IPS-18a (cell line): Measurements from ENCODE around the gene CHD9.
"Not testable (repeated sequence)": the region's sequence is repeated elsewhere in the genome, so short reads cannot be mapped to it uniquely, and the experiment has no call there.

ENCODE experiments used
- H3K27ac ChIP-seq: one replicate; pipeline ENCODE4 v1.5.1; 2013; ENCODE audit warnings: low read length
- H3K27me3 ChIP-seq: one replicate; pipeline ENCODE4 v1.6.1; 2013; ENCODE audit warnings: mild to moderate bottlenecking, low read length; ENCODE audit not compliant: control insufficient read depth, insufficient read depth
- H3K36me3 ChIP-seq: one replicate; pipeline ENCODE4 v1.6.1; 2013; ENCODE audit warnings: low read depth, low read length; ENCODE audit not compliant: control insufficient read depth
- H3K4me1 ChIP-seq: one replicate; pipeline ENCODE4 v1.6.1; 2013; ENCODE audit warnings: low read depth, low read length; ENCODE audit not compliant: control insufficient read depth
- H3K4me3 ChIP-seq: one replicate; pipeline ENCODE4 v1.5.1; 2013; ENCODE audit warnings: low read length
- H3K9ac ChIP-seq: one replicate; pipeline ENCODE4 v1.6.1; 2013; ENCODE audit warnings: mild to moderate bottlenecking, low read length, moderate library complexity
- H3K9me3 ChIP-seq: one replicate; pipeline ENCODE4 v1.6.1; 2013; ENCODE audit warnings: low read depth, low read length; ENCODE audit not compliant: control insufficient read depth

The CHD9 gene

DNA sequence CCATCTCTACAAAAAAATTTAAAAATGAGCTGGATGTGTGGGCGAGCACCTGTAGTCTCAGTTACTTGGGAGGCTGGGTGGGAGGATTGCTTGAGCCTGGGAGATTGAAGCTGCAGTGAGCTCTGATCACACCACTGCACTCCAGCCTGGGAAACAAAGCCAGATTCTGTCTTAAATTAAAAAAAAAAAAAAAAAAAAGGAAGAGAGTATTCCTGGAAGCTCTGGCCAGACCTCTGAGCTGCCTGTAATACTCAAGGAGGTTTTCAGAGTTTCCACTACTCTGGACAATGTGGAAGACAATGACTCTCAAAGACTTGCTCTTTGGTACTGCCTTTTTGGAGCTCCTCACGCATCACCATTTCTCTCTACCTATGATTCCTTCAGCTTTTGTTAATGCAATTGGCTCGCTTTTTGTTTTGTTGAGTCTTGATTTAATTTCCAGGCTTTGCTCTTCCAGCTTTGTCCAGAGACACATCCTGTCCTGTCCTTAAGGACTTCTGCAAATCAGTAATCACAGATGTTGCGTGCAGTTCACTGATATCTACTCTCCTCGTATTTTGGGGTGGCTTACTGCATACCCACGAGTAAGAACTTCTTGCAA is 10.8 kb downstream of the CHD9 start:
- no peaks in the 10 kb centered on the region for H3K36me3 ChIP-seq
- H3K27ac ChIP-seq = no peak overlapping the region
- H3K27me3 ChIP-seq = no peaks in the 10 kb centered on the region
- H3K9me3 ChIP-seq = no peaks in the 10 kb centered on the region
- no peak overlapping the region for H3K9ac ChIP-seq
- H3K4me1 ChIP-seq = peaks cover 7% of the 10 kb centered on the region
- no peak overlapping the region for H3K4me3 ChIP-seq

DNA sequence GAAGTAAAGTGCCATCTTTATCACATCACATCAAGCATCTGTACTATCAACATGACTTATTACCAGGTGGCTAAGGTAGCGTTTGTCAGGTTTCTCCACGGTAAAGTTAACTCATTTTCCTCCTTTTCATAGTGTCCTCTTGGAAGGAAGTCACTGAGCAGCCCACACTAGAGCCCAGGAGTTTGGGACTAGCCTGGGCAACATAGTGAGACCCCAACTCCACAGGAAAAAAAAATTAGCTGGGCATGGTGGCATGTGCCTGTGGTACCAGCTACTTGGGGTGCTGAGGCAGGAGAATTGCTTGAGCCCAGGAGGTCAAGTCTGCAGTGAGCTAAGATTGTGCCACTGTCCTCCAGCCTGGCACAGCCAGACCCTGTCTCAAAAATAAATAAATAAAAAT is 12.9 kb downstream of the CHD9 start:
- no peaks in the 10 kb centered on the region for H3K36me3 ChIP-seq
- no peak overlapping the region for H3K9ac ChIP-seq
- H3K4me3 ChIP-seq = no peak overlapping the region
- H3K9me3 ChIP-seq = no peaks in the 10 kb centered on the region
- no peak overlapping the region for H3K27ac ChIP-seq
- no peaks in the 10 kb centered on the region for H3K27me3 ChIP-seq
- H3K4me1 ChIP-seq = peaks cover 14% of the 10 kb centered on the region

DNA sequence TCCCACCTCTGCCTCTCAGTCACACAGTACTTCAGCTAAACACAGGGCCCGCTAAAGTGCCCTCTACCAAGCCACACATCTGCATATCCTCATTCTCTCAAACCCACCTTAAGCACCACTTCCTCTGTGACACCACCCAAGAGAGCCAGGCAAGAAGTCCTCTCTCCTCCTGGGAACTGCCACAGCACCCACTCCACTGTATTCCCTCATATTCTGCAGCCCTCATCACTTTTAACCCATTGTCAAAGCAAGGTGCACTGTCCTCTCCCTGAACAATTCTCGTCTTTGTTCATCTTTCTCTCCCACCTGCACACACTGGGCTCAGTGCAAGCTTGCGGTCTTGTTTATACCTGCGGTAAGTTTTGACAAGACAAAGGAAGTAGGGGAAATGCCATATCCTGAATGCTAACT is 13.6 kb downstream of the CHD9 start:
- H3K4me3 ChIP-seq = no peak overlapping the region
- no peaks in the 10 kb centered on the region for H3K27me3 ChIP-seq
- H3K9me3 ChIP-seq = peaks cover 6% of the 10 kb centered on the region
- H3K9ac ChIP-seq = no peak overlapping the region
- H3K27ac ChIP-seq = no peak overlapping the region
- H3K4me1 ChIP-seq = peaks cover 14% of the 10 kb centered on the region
- peaks cover 3% of the 10 kb centered on the region for H3K36me3 ChIP-seq

DNA sequence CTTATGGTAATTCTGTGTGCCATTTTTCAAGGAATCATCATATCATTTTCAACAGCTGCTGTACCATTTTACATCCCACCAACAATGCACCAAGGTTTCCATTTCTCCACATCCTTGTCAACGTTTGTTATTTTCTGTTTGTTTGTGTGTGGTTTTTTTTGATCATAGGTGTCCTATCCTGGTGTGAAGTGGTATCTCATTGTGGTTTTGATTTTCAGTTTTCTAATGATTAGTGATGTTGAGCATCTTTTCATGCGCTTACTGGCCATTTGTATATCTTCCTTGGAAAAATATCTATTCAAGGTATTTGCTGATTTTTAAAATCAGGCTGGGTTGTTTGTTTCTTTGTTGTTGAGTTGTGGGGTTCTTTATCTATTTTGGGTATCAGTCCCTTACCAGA is 15.0 kb downstream of the CHD9 start:
- peaks cover 3% of the 10 kb centered on the region for H3K36me3 ChIP-seq
- no peak overlapping the region for H3K9ac ChIP-seq
- peaks cover 14% of the 10 kb centered on the region for H3K4me1 ChIP-seq
- H3K4me3 ChIP-seq = no peak overlapping the region
- no peak overlapping the region for H3K27ac ChIP-seq
- no peaks in the 10 kb centered on the region for H3K27me3 ChIP-seq
- H3K9me3 ChIP-seq = peaks cover 6% of the 10 kb centered on the region

DNA sequence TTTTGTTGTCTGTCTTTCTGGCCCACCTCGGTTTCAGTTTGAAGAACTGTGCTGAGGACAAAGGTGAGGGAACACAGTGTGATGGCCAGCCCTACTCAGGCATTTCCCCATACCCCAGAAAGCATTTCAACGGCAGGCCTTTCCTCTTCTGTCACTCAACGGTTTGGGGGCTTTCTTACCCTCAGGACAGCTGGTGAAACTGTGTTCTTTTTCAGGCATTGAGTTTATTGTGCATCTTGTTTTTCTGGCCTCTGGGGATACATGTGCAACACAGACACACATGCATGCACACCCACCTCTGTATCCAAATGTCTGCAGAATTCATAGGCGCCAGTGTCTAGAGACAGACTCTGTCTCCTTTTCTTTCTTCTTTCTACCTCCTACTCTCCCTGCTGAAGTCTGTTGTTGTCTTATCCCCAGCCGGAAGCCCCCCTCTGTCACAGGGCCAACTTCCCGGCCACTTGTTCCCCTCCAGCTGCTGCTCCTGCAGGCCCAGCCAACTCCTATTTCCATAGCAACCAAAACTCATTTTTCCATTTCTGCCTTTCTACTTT is 17.0 kb downstream of the CHD9 start:
- Histone ChIP-seq H3K4me1 (peaks cover 14% of the 10 kb centered on the region), H3K36me3 (peaks cover 3% of the 10 kb centered on the region), H3K4me3 (no peak overlapping the region), H3K9ac (no peak overlapping the region), H3K9me3 (peaks cover 6% of the 10 kb centered on the region), H3K27me3 (no peaks in the 10 kb centered on the region), H3K27ac (no peak overlapping the region)

DNA sequence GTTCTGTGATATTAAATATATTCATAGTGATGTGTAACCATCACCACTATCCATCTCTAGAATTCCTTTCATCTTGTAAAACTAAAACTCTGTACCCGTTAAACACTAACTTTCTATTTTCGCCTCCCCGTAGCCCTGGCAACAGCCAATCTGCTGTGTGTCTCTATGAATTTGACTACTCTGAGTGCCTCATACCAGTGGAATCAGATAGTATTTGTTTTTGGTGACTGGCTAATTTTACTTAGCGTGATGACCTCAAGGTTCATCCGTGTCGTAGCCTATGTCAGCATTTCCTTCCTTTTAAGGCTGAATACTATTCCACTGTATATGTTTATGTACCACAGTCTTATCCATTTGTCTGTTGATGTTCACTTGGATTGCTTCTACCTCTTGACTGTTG is 18.2 kb downstream of the CHD9 start:
- peaks cover 3% of the 10 kb centered on the region for H3K36me3 ChIP-seq
- peaks cover 6% of the 10 kb centered on the region for H3K9me3 ChIP-seq
- no peaks in the 10 kb centered on the region for H3K27me3 ChIP-seq
- H3K27ac ChIP-seq = no peak overlapping the region
- no peak overlapping the region for H3K9ac ChIP-seq
- H3K4me3 ChIP-seq = no peak overlapping the region
- H3K4me1 ChIP-seq = peaks cover 14% of the 10 kb centered on the region

DNA sequence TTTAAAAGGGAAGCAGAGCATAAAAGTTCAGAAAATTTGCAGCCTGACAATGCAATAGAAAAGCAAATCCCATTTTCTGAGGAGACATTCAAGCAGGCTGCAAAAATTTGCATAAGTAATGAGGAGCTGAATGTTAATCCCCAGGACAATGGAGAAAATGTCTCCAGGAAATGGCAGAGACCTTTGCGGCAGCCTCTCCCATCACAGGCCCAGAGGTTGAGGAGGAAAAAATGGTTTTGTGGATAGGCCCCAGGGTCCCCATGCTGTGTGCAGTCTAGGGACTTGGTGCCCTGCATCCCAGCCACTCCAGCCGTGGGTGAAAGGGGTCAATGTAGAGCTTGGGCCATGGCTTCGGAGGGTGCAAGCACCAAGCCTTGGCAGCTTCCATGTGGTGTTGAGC is 19.5 kb downstream of the CHD9 start:
- not testable (repeated sequence) for H3K27me3 ChIP-seq, H3K36me3 ChIP-seq, H3K9me3 ChIP-seq, H3K9ac ChIP-seq, H3K27ac ChIP-seq, H3K4me3 ChIP-seq
- peaks cover 18% of the 10 kb centered on the region for H3K4me1 ChIP-seq

DNA sequence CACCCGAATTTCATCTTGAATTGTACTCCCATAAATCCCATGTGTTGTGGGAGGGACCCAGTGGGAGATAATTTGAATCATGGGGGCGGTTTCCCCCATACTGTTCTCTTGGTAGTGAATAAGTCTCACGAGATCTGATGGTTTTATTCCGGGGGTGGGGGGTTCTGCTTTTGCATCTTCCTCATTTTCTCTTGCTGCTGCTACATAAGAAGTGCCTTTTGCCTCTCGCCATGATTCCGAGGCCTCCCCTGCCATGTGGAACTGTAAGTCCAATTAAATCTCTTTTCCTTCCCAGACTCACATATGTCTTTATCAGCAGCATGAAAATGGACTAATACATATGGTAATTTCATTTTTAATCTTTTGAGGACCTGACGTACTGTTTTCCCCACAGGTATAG is 20.7 kb downstream of the CHD9 start:
- not testable (repeated sequence) for H3K4me3 ChIP-seq, H3K9me3 ChIP-seq, H3K27me3 ChIP-seq, H3K27ac ChIP-seq, H3K36me3 ChIP-seq, H3K9ac ChIP-seq
- peaks cover 30% of the 10 kb centered on the region for H3K4me1 ChIP-seq

DNA sequence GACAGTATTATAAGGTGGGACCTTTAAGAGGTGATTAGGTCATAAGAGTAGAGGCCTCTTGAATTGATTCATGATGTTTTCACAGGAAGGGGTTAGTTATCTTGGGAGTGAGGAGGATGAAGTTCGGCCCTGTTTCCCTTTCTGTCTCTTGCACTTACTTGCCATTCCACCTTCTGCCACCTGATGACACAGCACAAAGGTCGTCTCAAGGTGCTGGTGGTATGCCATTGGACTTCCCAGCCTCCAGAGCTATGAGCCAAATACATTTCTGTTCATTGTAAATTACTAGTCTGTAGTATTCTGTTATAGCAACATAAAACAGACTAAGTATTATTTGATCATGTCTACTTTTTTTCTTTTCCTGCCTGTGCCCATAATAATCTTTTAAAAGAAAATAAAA is 23.5 kb downstream of the CHD9 start:
- H3K4me1 ChIP-seq = peaks cover 34% of the 10 kb centered on the region
- H3K27ac ChIP-seq = no peak overlapping the region
- no peak overlapping the region for H3K4me3 ChIP-seq
- no peaks in the 10 kb centered on the region for H3K27me3 ChIP-seq
- no peak overlapping the region for H3K9ac ChIP-seq
- H3K9me3 ChIP-seq = peaks cover 2% of the 10 kb centered on the region
- H3K36me3 ChIP-seq = no peaks in the 10 kb centered on the region

DNA sequence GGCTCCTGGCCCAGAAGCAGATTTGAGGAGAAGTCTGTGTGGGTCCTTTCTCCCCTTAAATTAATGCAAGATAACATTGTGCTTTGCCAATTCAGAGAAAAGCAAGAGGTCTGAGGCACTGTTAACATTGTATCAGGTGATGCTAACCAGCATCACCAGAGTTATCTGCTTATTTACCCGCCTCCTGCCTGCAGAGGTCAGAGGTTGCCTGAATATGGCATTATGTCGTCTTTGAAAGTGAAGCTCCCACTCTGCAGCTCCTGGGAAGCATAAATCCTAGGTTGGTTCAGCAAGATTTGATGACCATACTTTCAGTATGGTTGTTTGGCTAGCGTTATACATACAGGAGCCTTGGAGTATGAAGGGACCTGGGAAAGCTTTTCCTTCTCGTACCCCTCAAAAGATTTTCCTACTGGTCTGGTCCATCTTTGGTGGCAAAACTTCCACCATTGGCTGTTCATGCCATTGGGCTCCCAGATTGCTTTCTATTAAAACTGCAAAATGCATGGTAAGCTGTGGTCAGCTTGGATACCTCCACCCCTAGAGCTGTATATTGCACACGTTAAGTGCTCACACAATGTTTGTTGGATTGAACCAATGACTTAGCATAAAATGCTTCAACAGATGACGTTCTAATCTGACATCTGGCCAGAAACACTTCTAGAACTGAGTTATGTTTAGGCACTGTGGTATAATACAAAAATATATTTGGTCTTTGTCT is 24.1 kb downstream of the CHD9 start:
- Histone ChIP-seq H3K9ac (no peak overlapping the region), H3K4me1 (peaks cover 34% of the 10 kb centered on the region), H3K36me3 (no peaks in the 10 kb centered on the region), H3K9me3 (no peaks in the 10 kb centered on the region), H3K27me3 (no peaks in the 10 kb centered on the region), H3K27ac (no peak overlapping the region), H3K4me3 (no peak overlapping the region)

DNA sequence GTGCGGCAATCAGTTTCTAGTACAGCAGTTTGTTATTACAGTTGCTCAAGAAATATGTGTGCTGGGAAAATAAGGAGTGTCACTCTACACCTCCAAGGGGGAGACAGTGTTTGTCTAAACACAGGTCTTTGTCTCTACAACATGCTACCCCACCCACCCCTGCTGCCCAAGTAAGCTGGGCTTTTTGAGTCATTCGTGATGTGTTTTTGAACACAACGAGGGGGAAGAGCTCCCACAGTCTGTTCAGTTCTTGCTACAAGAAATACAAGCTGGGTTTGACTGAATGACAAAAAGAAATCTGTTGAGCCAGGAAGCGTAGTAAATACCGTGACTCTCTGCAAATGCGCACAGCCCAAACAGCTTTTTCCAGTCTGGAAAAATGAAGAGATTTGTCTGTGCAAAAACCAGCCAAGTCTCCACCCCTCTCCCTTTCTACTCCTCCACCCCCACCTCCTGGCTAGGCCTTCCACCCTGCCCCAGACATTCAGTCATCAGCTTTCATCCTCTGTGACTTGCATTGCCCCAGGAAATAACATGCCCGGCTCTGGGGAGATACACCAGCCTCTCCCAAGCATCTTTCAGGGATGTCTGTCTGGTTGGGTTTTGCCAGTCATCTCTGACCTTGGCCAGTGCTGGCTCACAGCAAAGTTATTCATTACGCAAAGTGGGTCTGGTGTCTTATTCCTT is 25.7 kb downstream of the CHD9 start:
- no peaks in the 10 kb centered on the region for H3K9me3 ChIP-seq
- no peaks in the 10 kb centered on the region for H3K36me3 ChIP-seq
- H3K27me3 ChIP-seq = no peaks in the 10 kb centered on the region
- no peak overlapping the region for H3K4me3 ChIP-seq
- no peak overlapping the region for H3K27ac ChIP-seq
- no peak overlapping the region for H3K9ac ChIP-seq
- H3K4me1 ChIP-seq = peaks cover 37% of the 10 kb centered on the region
